Measurements from ENCODE around the gene LSAMP.
"Not testable (repeated sequence)": the region's sequence is repeated elsewhere in the genome, so short reads cannot be mapped to it uniquely, and the experiment has no call there.

Gene LSAMP

GRCh38 chr3:116087426-116087825 lies 357.9 kb downstream of the LSAMP start:
- no peak for DNase-seq

- DNase-seq, result no peak
Observed at GRCh38 chr3:116084999-116085791, 360.1 kb downstream of the LSAMP start.

- no peak for DNase-seq
Observed at GRCh38 chr3:116083683-116084082, 361.6 kb downstream of the LSAMP start.

GRCh38 chr3:116078561-116078960 lies 366.7 kb downstream of the LSAMP start:
- no peak for DNase-seq

GRCh38 chr3:116077557-116077956 lies 367.7 kb downstream of the LSAMP start:
- no peak for DNase-seq

GRCh38 chr3:116077059-116077458 lies 368.2 kb downstream of the LSAMP start:
- no peak for DNase-seq

GRCh38 chr3:116070516-116071278 lies 374.6 kb downstream of the LSAMP start:
- DNase-seq, result not testable (repeated sequence)

- DNase-seq, result no peak
Observed at GRCh38 chr3:116070061-116070460, 375.2 kb downstream of the LSAMP start.

GRCh38 chr3:116069024-116069423 lies 376.3 kb downstream of the LSAMP start:
- no peak for DNase-seq

GRCh38 chr3:116067326-116067725 lies 378.0 kb downstream of the LSAMP start:
- DNase-seq, result no peak

GRCh38 chr3:116065501-116065900 lies 379.8 kb downstream of the LSAMP start:
- no peak for DNase-seq

- no peak for DNase-seq
Observed at GRCh38 chr3:116064646-116065045, 380.6 kb downstream of the LSAMP start.

- DNase-seq, result no peak
Observed at GRCh38 chr3:116059421-116060096, 385.7 kb downstream of the LSAMP start.

GRCh38 chr3:116058844-116059243 lies 386.4 kb downstream of the LSAMP start:
- no peak for DNase-seq

GRCh38 chr3:116057400-116058006 lies 387.8 kb downstream of the LSAMP start:
- no peak for DNase-seq

GRCh38 chr3:116056280-116056679 lies 389.0 kb downstream of the LSAMP start:
- DNase-seq, result no peak

GRCh38 chr3:116053017-116053416 lies 392.3 kb downstream of the LSAMP start:
- DNase-seq, result no peak

GRCh38 chr3:116052602-116053001 lies 392.7 kb downstream of the LSAMP start:
- no peak for DNase-seq

- DNase-seq, result no peak
Observed at GRCh38 chr3:116051586-116051985, 393.7 kb downstream of the LSAMP start.

GRCh38 chr3:116051040-116051439 lies 394.2 kb downstream of the LSAMP start:
- no peak for DNase-seq

GRCh38 chr3:116050311-116050915 lies 394.9 kb downstream of the LSAMP start:
- DNase-seq, result no peak

GRCh38 chr3:116048991-116049390 lies 396.3 kb downstream of the LSAMP start:
- DNase-seq, result no peak

- no peak for DNase-seq
Observed at GRCh38 chr3:116046350-116046749, 398.9 kb downstream of the LSAMP start.

Data from activated T-cell treated with anti-CD3 and anti-CD28 coated beads, Interleukin-2, amount 50 U/mL, for 1 hour (primary cell).